ENCODE data around the gene SLC6A6. TPM values are rescaled to one million over a fixed set of nuclear protein-coding genes. Genes with fewer than 3 reads are reported as not detected.

Gene SLC6A6
- total RNA-seq, 1 donor from 2014 or later = 24.2 TPM

DNA sequence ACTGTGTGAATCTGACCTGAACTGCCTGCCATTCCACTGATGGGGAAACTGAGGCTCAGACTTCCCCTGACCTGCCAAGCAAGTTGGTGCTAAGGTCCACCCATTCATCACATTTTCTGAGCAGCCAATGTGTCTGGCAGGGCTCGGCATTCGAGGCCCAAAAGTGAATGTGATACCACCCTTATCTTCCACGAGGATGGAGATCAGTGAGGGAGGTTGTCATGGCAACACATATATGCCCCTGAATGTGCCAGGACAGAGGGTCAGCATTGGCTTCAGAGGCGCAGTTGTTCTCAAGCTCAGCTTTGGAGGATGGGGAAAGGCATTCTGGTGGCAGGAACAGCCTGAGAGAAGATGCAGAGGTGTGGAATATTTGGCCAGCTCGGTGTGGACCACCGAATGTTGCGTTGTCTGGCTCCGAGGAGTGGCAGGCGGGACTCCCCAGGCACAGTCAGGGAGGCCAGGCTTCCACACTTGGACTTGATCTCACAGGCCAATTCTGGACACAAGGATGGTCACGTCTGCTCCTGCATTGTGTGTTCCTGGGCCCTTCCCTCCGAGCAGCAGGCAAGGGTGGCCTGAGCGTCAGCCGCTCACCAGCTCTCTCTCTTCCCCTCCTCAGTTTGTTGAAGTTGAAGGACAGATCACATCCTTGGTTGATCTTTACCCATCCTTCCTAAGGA is 74.3 kb downstream of the SLC6A6 start:
- Histone ChIP-seq H3K4me2 (ENCODE audit: low read length) (no peak overlapping the region), H3K9ac (ENCODE audit: low read length) (no peak overlapping the region), H3K27me3 (ENCODE audit: insufficient read depth, low read length) (no peaks in the 10 kb centered on the region), H3K9me3 (ENCODE audit: insufficient read depth, low read depth, low read length) (no peaks in the 10 kb centered on the region), H3K79me2 (ENCODE audit: insufficient read depth, low read length) (no peaks in the 10 kb centered on the region), H3K4me1 (ENCODE audit: insufficient read depth, low read length) (peaks cover 28% of the 10 kb centered on the region), H3K36me3 (ENCODE audit: insufficient read depth, low read length) (peaks cover 3% of the 10 kb centered on the region), H3K4me3 (ENCODE audit: insufficient read depth, low read depth, low read length) (no peak overlapping the region), H3K27ac (ENCODE audit: low read depth, low read length) (no peak overlapping the region), H4K20me1 (ENCODE audit: insufficient read depth, low read length) (no peaks in the 10 kb centered on the region), H2AFZ (ENCODE audit: low read depth, low read length) (no peak overlapping the region)
- Mint-ChIP-seq H3K9me3 (ENCODE audit: unreplicated experiment) (peaks cover 6% of the 10 kb centered on the region), H3K27me3 (ENCODE audit: low read depth, unreplicated experiment) (peaks cover 3% of the 10 kb centered on the region), H3K4me3 (ENCODE audit: unreplicated experiment) (no peak overlapping the region), H3K36me3 (ENCODE audit: low read depth, unreplicated experiment) (peaks cover 35% of the 10 kb centered on the region), H3K4me1 (ENCODE audit: low read depth, unreplicated experiment) (peaks cover 31% of the 10 kb centered on the region), H3K27ac (ENCODE audit: unreplicated experiment) (no peak overlapping the region)
- FAIRE-seq = no peak
- TF ChIP-seq, protein P1, sequence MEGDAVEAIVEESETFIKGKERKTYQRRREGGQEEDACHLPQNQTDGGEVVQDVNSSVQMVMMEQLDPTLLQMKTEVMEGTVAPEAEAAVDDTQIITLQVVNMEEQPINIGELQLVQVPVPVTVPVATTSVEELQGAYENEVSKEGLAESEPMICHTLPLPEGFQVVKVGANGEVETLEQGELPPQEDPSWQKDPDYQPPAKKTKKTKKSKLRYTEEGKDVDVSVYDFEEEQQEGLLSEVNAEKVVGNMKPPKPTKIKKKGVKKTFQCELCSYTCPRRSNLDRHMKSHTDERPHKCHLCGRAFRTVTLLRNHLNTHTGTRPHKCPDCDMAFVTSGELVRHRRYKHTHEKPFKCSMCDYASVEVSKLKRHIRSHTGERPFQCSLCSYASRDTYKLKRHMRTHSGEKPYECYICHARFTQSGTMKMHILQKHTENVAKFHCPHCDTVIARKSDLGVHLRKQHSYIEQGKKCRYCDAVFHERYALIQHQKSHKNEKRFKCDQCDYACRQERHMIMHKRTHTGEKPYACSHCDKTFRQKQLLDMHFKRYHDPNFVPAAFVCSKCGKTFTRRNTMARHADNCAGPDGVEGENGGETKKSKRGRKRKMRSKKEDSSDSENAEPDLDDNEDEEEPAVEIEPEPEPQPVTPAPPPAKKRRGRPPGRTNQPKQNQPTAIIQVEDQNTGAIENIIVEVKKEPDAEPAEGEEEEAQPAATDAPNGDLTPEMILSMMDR (IDR thresholded peaks at IDR 0.05; ENCODE audit: insufficient read depth, low read depth, low read length) = no peak
- TF ChIP-seq EZH2 (IDR thresholded peaks at IDR 0.05; ENCODE audit: insufficient read depth, low read length) = no peak
- DNase-seq (ENCODE audit: low read depth) = no peak

- Mint-ChIP-seq H3K27me3 (ENCODE audit: low read depth, unreplicated experiment) (peaks cover 6% of the 10 kb centered on the region), H3K27ac (ENCODE audit: unreplicated experiment) (no peak overlapping the region), H3K9me3 (ENCODE audit: unreplicated experiment) (peaks cover 6% of the 10 kb centered on the region), H3K4me3 (ENCODE audit: unreplicated experiment) (no peak overlapping the region), H3K4me1 (ENCODE audit: low read depth, unreplicated experiment) (peaks cover 25% of the 10 kb centered on the region), H3K36me3 (ENCODE audit: low read depth, unreplicated experiment) (peaks cover 37% of the 10 kb centered on the region)
- Histone ChIP-seq H3K27ac (ENCODE audit: low read depth, low read length) (no peak overlapping the region), H3K9ac (ENCODE audit: low read length) (no peak overlapping the region), H3K79me2 (ENCODE audit: insufficient read depth, low read length) (no peaks in the 10 kb centered on the region), H2AFZ (ENCODE audit: low read depth, low read length) (no peak overlapping the region), H3K27me3 (ENCODE audit: insufficient read depth, low read length) (no peaks in the 10 kb centered on the region), H3K4me3 (ENCODE audit: insufficient read depth, low read depth, low read length) (no peak overlapping the region), H3K4me2 (ENCODE audit: low read length) (no peak overlapping the region), H4K20me1 (ENCODE audit: insufficient read depth, low read length) (no peaks in the 10 kb centered on the region), H3K36me3 (ENCODE audit: insufficient read depth, low read length) (peaks cover 3% of the 10 kb centered on the region), H3K9me3 (ENCODE audit: insufficient read depth, low read depth, low read length) (no peaks in the 10 kb centered on the region), H3K4me1 (ENCODE audit: insufficient read depth, low read length) (peaks cover 21% of the 10 kb centered on the region)
- no peak for FAIRE-seq
- TF ChIP-seq EZH2 (IDR thresholded peaks at IDR 0.05; ENCODE audit: insufficient read depth, low read length) = no peak
- TF ChIP-seq, protein P1 (IDR thresholded peaks at IDR 0.05; ENCODE audit: insufficient read depth, low read depth, low read length) = no peak
- no peak for DNase-seq (ENCODE audit: low read depth)
Measured at GRCh38 chr3:14477311-14477935, 75.0 kb downstream of the SLC6A6 start.

Data from astrocyte (in vitro differentiated cells and primary cell).